ENCODE measurements around the gene FNDC10.

DNA sequence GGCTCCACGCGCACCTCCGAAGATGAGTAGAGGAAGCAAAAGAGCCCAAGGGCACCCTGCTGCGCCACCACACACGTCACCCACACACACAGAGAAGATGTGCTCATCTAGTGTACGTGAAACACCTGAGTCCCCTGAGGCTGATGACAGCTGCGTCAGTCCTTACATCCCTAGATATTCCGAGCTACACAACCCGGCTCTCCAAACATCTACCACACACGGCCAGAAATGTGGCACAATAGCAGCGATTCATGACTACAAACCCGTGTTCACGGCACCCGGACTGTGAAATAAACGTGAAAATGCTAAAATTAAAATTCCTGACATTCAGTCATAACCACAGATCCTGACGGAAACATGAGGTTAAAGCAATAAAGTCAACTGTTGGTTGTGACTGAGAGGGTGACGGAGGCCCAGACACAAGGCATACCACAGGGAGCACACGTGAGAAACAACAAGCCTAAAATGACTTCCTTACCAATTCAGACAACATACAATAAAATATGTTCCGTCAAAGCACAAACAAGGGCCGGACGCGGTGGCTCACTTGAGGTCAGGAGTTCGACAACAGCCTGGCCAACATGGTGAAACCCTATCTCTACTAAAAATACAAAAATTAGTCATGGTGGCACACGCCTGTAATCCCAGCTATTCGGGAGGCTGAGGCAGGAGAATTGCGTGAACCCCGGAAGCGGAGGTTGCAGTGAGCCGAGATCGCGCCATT is 32.6 kb downstream of the FNDC10 start:
- TF ChIP-seq, protein P1, sequence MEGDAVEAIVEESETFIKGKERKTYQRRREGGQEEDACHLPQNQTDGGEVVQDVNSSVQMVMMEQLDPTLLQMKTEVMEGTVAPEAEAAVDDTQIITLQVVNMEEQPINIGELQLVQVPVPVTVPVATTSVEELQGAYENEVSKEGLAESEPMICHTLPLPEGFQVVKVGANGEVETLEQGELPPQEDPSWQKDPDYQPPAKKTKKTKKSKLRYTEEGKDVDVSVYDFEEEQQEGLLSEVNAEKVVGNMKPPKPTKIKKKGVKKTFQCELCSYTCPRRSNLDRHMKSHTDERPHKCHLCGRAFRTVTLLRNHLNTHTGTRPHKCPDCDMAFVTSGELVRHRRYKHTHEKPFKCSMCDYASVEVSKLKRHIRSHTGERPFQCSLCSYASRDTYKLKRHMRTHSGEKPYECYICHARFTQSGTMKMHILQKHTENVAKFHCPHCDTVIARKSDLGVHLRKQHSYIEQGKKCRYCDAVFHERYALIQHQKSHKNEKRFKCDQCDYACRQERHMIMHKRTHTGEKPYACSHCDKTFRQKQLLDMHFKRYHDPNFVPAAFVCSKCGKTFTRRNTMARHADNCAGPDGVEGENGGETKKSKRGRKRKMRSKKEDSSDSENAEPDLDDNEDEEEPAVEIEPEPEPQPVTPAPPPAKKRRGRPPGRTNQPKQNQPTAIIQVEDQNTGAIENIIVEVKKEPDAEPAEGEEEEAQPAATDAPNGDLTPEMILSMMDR (IDR thresholded peaks at IDR 0.05; ENCODE audit: poor library complexity) = no peak
- TF ChIP-seq EZH2 (IDR thresholded peaks at IDR 0.05; ENCODE audit: borderline replicate concordance) (no peak), EZH2phosphoT487 (IDR thresholded peaks at IDR 0.05; ENCODE audit: low read depth, severe bottlenecking, unreplicated experiment) (no peak)

Measured in hepatocyte (in vitro differentiated cells).